ENCODE results near the gene SHE.

Gene SHE

DNA sequence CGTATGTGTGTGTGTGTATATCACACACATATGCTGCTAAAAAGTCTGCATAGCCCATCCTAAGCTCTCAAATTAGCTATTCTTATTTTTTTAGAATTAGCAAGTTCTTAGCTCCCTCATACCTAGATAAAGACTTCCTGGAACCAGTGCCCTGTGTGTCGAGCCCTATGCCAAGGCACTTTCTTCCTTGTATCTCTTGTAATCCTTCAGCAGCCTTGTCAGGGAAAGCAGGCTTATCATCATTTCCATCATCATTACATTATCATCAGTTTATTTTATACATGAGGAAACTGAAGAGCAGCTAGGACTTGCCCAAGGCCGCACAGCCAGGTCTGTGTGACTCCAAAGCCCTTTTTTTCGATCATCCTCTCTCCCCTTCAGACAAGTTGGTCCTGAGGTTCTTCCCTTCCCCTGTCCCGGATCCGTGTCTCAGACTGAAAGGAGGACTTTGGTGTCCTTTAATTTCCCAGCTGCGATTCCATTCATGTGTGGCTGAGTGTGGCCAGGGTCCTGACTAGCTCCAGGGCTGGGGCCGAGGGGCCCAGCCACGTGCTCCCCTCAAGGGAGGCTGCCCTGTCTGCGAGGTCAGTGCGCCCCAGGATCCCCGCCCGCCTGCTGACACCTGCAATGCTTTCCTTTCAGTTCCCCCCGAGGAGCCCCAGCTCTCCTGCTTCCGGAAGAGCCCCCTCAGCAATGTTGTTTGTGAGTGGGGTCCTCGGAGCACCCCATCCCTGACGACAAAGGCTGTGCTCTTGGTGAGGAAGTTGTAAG is 72.2 kb downstream of the SHE start:
- Histone ChIP-seq H3K27ac (ENCODE audit: low read length) (peak overlapping the region; percentile 36), H3K9me3 (ENCODE audit: control insufficient read depth in 1 of 2, low read length in 2 of 2) (no peaks in the 10 kb centered on the region), H3K4me3 (ENCODE audit: low read depth in 1 of 2, low read length in 2 of 2) (no peak overlapping the region), H3K27me3 (ENCODE audit: low read depth, low read length) (no peaks in the 10 kb centered on the region), H3K4me1 (ENCODE audit: control insufficient read depth in 1 of 2, insufficient read depth in 2 of 2, low read length in 2 of 2) (peaks cover 44 to 45% of the 10 kb centered on the region in 2 donors), H3K36me3 (ENCODE audit: control insufficient read depth in 1 of 2, insufficient read depth in 2 of 2, low read length in 2 of 2) (peaks cover 5 to 12% of the 10 kb centered on the region in 2 donors)

Data from muscle layer of duodenum (tissue), 2 donors.